Measurements from ENCODE around the gene CAMKK1. TPM values are rescaled to one million over a fixed set of nuclear protein-coding genes. Genes with fewer than 3 reads are reported as not detected.

The CAMKK1 gene
- total RNA-seq, 1 experiment from 2014 or later, result 4.3 TPM

- DNase-seq (ENCODE audit: unreplicated experiment), result no peak
- TF ChIP-seq CTCF (IDR thresholded peaks at IDR 0.05; ENCODE audit: unreplicated experiment), result no peak
- H3K9me3 Mint-ChIP-seq (ENCODE audit: unreplicated experiment), result no peaks in the 10 kb centered on the region
- ChIA-PET CTCF (interaction anchor here (0.7 to 1.4 kb wide), 4 partner anchors 11 to 176 kb away, joined by 3 to 5 read pairs (median 3); no protein-coding TSS in a partner anchor), POLR2A (interaction anchor here (0.8 kb wide), 1 partner anchor 65 kb away, joined by 3 read pairs; no protein-coding TSS in a partner anchor)
- intact Hi-C loops (cut with micrococcal nuclease), result no loop called here
- H3K27me3 Mint-ChIP-seq (ENCODE audit: insufficient read depth, unreplicated experiment), result no peaks in the 10 kb centered on the region
- BruUV-seq (replicated peaks), result no TSS peak
- no peak overlapping the region for H3K27ac Mint-ChIP-seq (ENCODE audit: low read depth, unreplicated experiment)
- no peak overlapping the region for H3K4me3 Mint-ChIP-seq (ENCODE audit: unreplicated experiment)
- no peaks in the 10 kb centered on the region for H3K4me1 Mint-ChIP-seq (ENCODE audit: insufficient read depth, unreplicated experiment)
- H3K36me3 Mint-ChIP-seq (ENCODE audit: insufficient read depth, unreplicated experiment), result peaks cover 71% of the 10 kb centered on the region
Measured at GRCh38 chr17:3834811-3835210, 58.0 kb downstream of the CAMKK1 start.

GRCh38 chr17:3828852-3829232 is 64.0 kb downstream of the CAMKK1 start:
- DNase-seq (ENCODE audit: unreplicated experiment), result no peak
- intact Hi-C loops (cut with micrococcal nuclease), result loop anchor here (5.0 to 10.0 kb wide), 2 partner anchors 147 to 784 kb away; no protein-coding TSS in a partner anchor
- H3K9me3 Mint-ChIP-seq (ENCODE audit: unreplicated experiment), result no peaks in the 10 kb centered on the region
- H3K27ac Mint-ChIP-seq (ENCODE audit: low read depth, unreplicated experiment), result no peak overlapping the region
- no TSS peak for BruUV-seq (replicated peaks)
- no peak overlapping the region for H3K4me3 Mint-ChIP-seq (ENCODE audit: unreplicated experiment)
- H3K27me3 Mint-ChIP-seq (ENCODE audit: insufficient read depth, unreplicated experiment), result no peaks in the 10 kb centered on the region
- peaks cover 51% of the 10 kb centered on the region for H3K36me3 Mint-ChIP-seq (ENCODE audit: insufficient read depth, unreplicated experiment)
- no peak for TF ChIP-seq CTCF (IDR thresholded peaks at IDR 0.05; ENCODE audit: unreplicated experiment)
- no peaks in the 10 kb centered on the region for H3K4me1 Mint-ChIP-seq (ENCODE audit: insufficient read depth, unreplicated experiment)
- ChIA-PET CTCF (interaction anchor here (0.6 to 5.6 kb wide), 4 partner anchors 10 to 92 kb away, joined by 3 to 129 read pairs (median 22); partner anchors contain the start of gene NCBP3), POLR2A (interaction anchor here (1.1 to 1.5 kb wide), 2 partner anchors 9 to 103 kb away, joined by 3 read pairs; no protein-coding TSS in a partner anchor)

- BruUV-seq (replicated peaks), result no TSS peak
- Mint-ChIP-seq H3K27ac (ENCODE audit: low read depth, unreplicated experiment) (peak overlapping the region; percentile 63), H3K4me3 (ENCODE audit: unreplicated experiment) (no peak overlapping the region), H3K4me1 (ENCODE audit: insufficient read depth, unreplicated experiment) (no peaks in the 10 kb centered on the region), H3K27me3 (ENCODE audit: insufficient read depth, unreplicated experiment) (no peaks in the 10 kb centered on the region), H3K9me3 (ENCODE audit: unreplicated experiment) (no peaks in the 10 kb centered on the region), H3K36me3 (ENCODE audit: insufficient read depth, unreplicated experiment) (peaks cover 45% of the 10 kb centered on the region)
- CTCF ChIA-PET, result interaction anchor here (0.6 to 5.6 kb wide), 14 partner anchors 9 to 1803 kb away, joined by 3 to 129 read pairs (median 3); partner anchors contain the start of gene NCBP3
- TF ChIP-seq CTCF (IDR thresholded peaks at IDR 0.05; ENCODE audit: unreplicated experiment), result no peak
- intact Hi-C loops (cut with micrococcal nuclease), result loop anchor here (5.0 to 10.0 kb wide), 2 partner anchors 146 to 784 kb away; no protein-coding TSS in a partner anchor
- POLR2A ChIA-PET, result interaction anchor here (1.1 to 1.5 kb wide), 3 partner anchors 10 to 102 kb away, joined by 3 to 4 read pairs (median 3); no protein-coding TSS in a partner anchor
- DNase-seq (ENCODE audit: unreplicated experiment), result no peak
Measured at GRCh38 chr17:3828151-3828851, 64.6 kb downstream of the CAMKK1 start.

GRCh38 chr17:3827124-3827773 is 65.6 kb downstream of the CAMKK1 start:
- H3K36me3 Mint-ChIP-seq (ENCODE audit: insufficient read depth, unreplicated experiment), result peaks cover 54% of the 10 kb centered on the region
- ChIA-PET POLR2A (interaction anchor here (1.4 to 2.4 kb wide), 2 partner anchors 18 to 90 kb away, joined by 4 to 5 read pairs; no protein-coding TSS in a partner anchor), CTCF (interaction anchor here (0.5 to 5.6 kb wide), 25 partner anchors 8 to 241 kb away, joined by 3 to 129 read pairs (median 3); partner anchors contain the start of genes ITGAE and NCBP3)
- no peaks in the 10 kb centered on the region for H3K9me3 Mint-ChIP-seq (ENCODE audit: unreplicated experiment)
- DNase-seq (ENCODE audit: unreplicated experiment), result peak; percentile 76
- no peaks in the 10 kb centered on the region for H3K4me1 Mint-ChIP-seq (ENCODE audit: insufficient read depth, unreplicated experiment)
- TF ChIP-seq CTCF (IDR thresholded peaks at IDR 0.05; ENCODE audit: unreplicated experiment), result peak; percentile 64
- intact Hi-C loops (cut with micrococcal nuclease), result loop anchor here (1.0 to 10.0 kb wide), 3 partner anchors 90 to 782 kb away; no protein-coding TSS in a partner anchor
- H3K27ac Mint-ChIP-seq (ENCODE audit: low read depth, unreplicated experiment), result no peak overlapping the region
- H3K4me3 Mint-ChIP-seq (ENCODE audit: unreplicated experiment), result no peak overlapping the region
- H3K27me3 Mint-ChIP-seq (ENCODE audit: insufficient read depth, unreplicated experiment), result no peaks in the 10 kb centered on the region
- BruUV-seq (replicated peaks), result no TSS peak
